WTC11 (cell line): ENCODE data around the gene HOXC4.

Experiments used
- CBFB ChIP-seq: sonication (generic); formaldehyde crosslinking; IDR thresholded peaks from 2 replicates; pipeline ENCODE4 v1.8.1; 2022; ENCODE audit warnings: mild to moderate bottlenecking, low read depth, missing genetic modification reagents
- CTCF ChIP-seq: fragments of 200-600 bp; IDR thresholded peaks from 2 replicates; pipeline ENCODE4 v1.8.0; 2022; ENCODE audit warnings: antibody characterized with exemption
- ETV6 ChIP-seq: sonication (generic); formaldehyde crosslinking; IDR thresholded peaks from 2 replicates; pipeline ENCODE4 v1.8.1; 2022; ENCODE audit warnings: mild to moderate bottlenecking, missing genetic modification reagents
- MAX ChIP-seq: sonication (generic); formaldehyde crosslinking; IDR thresholded peaks from 2 replicates; pipeline ENCODE4 v1.8.0; 2022; ENCODE audit warnings: mild to moderate bottlenecking, missing genetic modification reagents
- ZBTB21 ChIP-seq: sonication (generic); formaldehyde crosslinking; IDR thresholded peaks from 2 replicates; pipeline ENCODE4 v1.8.1; 2023; ENCODE audit warnings: mild to moderate bottlenecking, missing genetic modification reagents, borderline replicate concordance
- ZBTB43 ChIP-seq: sonication (generic); formaldehyde crosslinking; IDR thresholded peaks from 2 replicates; pipeline ENCODE4 v1.8.1; 2023; ENCODE audit warnings: mild to moderate bottlenecking, missing genetic modification reagents
- ZNF317 ChIP-seq: sonication (generic); formaldehyde crosslinking; IDR thresholded peaks from 2 replicates; pipeline ENCODE4 v1.8.1; 2023; ENCODE audit warnings: low read depth, mild to moderate bottlenecking, moderate library complexity, missing genetic modification reagents, borderline replicate concordance
- ZNF396 ChIP-seq: fragments of 250-450 bp; sonication (Bioruptor Pico); IDR thresholded peaks from 2 replicates; pipeline ENCODE4 v1.8.0; 2021; ENCODE audit warnings: mild to moderate bottlenecking, moderate library complexity, borderline replicate concordance
- TF ChIP-seq, protein P1 (sequence below): sonication (generic); formaldehyde crosslinking; conservative IDR thresholded peaks from 2 replicates; pipeline ENCODE4 v1.8.1; 2022; ENCODE audit warnings: mild to moderate bottlenecking, missing genetic modification reagents
- TF ChIP-seq, protein P2 (sequence below): sonication (generic); formaldehyde crosslinking; IDR thresholded peaks from 2 replicates; pipeline ENCODE4 v1.8.0; 2022; ENCODE audit warnings: mild to moderate bottlenecking, missing genetic modification reagents

- TF ChIP-seq CTCF (no peak), MAX (CRISPR knock-in tag) (no peak), ZNF396 (CRISPR knock-in tag) (no peak), ZBTB21 (CRISPR knock-in tag) (no peak), CBFB (CRISPR knock-in tag) (no peak), ZBTB43 (CRISPR knock-in tag) (no peak), ZNF317 (CRISPR knock-in tag) (no peak), ETV6 (no peak)
- TF ChIP-seq, protein P1, sequence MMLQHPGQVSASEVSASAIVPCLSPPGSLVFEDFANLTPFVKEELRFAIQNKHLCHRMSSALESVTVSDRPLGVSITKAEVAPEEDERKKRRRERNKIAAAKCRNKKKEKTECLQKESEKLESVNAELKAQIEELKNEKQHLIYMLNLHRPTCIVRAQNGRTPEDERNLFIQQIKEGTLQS = no peak
- TF ChIP-seq, protein P2, sequence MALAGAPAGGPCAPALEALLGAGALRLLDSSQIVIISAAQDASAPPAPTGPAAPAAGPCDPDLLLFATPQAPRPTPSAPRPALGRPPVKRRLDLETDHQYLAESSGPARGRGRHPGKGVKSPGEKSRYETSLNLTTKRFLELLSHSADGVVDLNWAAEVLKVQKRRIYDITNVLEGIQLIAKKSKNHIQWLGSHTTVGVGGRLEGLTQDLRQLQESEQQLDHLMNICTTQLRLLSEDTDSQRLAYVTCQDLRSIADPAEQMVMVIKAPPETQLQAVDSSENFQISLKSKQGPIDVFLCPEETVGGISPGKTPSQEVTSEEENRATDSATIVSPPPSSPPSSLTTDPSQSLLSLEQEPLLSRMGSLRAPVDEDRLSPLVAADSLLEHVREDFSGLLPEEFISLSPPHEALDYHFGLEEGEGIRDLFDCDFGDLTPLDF (CRISPR knock-in tag) = no peak
These were observed 45.9 kb upstream of the HOXC4 start for GRCh38 chr12:54007538-54008259.
